ENCODE results near the gene DHX36.
A peak's percentile ranks its signal among the peaks of the same experiment; 100 is the strongest.

Gene DHX36

DNA sequence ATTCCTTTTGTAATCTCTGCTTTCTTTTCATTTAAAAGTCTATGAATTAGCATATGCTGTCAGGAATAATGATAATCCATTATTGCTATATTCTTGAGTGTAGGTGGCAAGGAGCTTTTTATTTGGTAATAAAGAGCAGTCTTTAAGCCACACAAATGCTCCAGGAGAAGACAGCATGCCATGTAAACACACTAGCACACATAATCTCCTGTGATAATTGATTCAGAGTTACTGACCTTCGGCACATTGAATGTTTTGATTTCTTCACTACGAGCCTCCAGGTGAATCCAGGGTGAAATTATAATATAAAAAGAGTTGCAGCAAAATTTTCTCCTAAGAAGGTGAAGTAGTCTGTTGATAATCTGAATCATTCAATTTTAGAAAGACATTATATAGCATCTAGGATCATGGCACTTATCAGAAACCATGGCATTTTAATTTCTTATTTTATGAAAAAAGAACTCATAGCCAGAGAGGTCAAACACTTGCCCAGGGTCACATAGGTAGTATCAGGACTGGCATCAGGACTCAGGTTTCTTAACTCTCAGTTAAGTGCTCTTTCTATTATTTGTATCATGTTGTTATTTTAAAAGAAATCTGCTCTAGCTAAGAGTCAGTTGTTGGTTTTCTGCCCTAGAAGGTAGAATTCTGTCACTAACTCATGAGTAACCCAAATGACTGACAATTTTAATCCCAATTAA, 21.3 kb upstream of the DHX36 start:
- no peak for DNase-seq (ENCODE audit: low read depth)
- no peak for TF ChIP-seq CTCF (conservative IDR thresholded peaks at IDR 0.05; ENCODE audit: control insufficient read depth, insufficient read depth, low read depth, low read length)
- no peak overlapping the region for H3K4me3 ChIP-seq (ENCODE audit: control insufficient read depth, low read depth, low read length)

GRCh38 chr3:154338570-154338969, 14.3 kb upstream of the DHX36 start:
- no peak for TF ChIP-seq CTCF (conservative IDR thresholded peaks at IDR 0.05; ENCODE audit: control insufficient read depth, insufficient read depth, low read depth, low read length)
- H3K4me3 ChIP-seq (ENCODE audit: control insufficient read depth, low read depth, low read length) = no peak overlapping the region
- DNase-seq (ENCODE audit: low read depth) = no peak

- TF ChIP-seq CTCF (conservative IDR thresholded peaks at IDR 0.05; ENCODE audit: control insufficient read depth, insufficient read depth, low read depth, low read length) = no peak
- H3K4me3 ChIP-seq (ENCODE audit: control insufficient read depth, low read depth, low read length) = no peak overlapping the region
- DNase-seq (ENCODE audit: low read depth) = no peak
Measured at GRCh38 chr3:154338008-154338407, 13.7 kb upstream of the DHX36 start.

- DNase-seq (ENCODE audit: low read depth) = peak; percentile 61
- TF ChIP-seq CTCF (conservative IDR thresholded peaks at IDR 0.05; ENCODE audit: control insufficient read depth, insufficient read depth, low read depth, low read length) = peak; percentile 51
- no peak overlapping the region for H3K4me3 ChIP-seq (ENCODE audit: control insufficient read depth, low read depth, low read length)
Measured at GRCh38 chr3:154334973-154335420, 10.7 kb upstream of the DHX36 start.

- TF ChIP-seq CTCF (conservative IDR thresholded peaks at IDR 0.05; ENCODE audit: control insufficient read depth, insufficient read depth, low read depth, low read length) = no peak
- no peak for DNase-seq (ENCODE audit: low read depth)
- H3K4me3 ChIP-seq (ENCODE audit: control insufficient read depth, low read depth, low read length) = no peak overlapping the region
Measured at GRCh38 chr3:154327871-154328270, 3.6 kb upstream of the DHX36 start.

DNA sequence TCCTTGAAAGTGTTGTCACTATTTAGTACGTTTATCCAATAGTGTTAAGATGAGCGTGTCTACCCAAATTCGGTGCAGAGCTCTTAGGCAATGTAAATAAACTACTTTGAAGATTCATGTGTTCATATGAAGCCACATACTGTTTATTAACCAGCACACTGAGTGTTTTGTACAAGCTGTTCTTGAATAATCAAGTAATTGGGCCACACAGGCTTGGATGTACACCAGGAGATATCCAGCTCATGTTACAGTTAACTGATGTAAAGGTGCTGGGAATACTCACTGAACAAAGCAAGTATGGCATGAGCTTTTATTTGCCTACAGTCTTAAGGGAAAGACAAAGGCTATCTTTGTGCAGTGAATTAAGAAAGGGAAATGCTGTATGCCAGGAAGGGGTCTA, 632 bp upstream of the DHX36 start:
- DNase-seq (ENCODE audit: low read depth) = peak; percentile 41
- TF ChIP-seq CTCF (conservative IDR thresholded peaks at IDR 0.05; ENCODE audit: control insufficient read depth, insufficient read depth, low read depth, low read length) = no peak
- peak overlapping the region; percentile 96 for H3K4me3 ChIP-seq (ENCODE audit: control insufficient read depth, low read depth, low read length)

Data from fibroblast of mammary gland (primary cell).